Heart right ventricle (tissue), 16 donors: Measurements from ENCODE around the gene RAI1. TPM values are rescaled to one million over a fixed set of nuclear protein-coding genes. Genes with fewer than 3 reads are reported as not detected.

Experiments
- ATAC-seq, 8 donors: fragments of 200-7000 bp; cut with Tn5 transposase; one replicate each; pipeline ENCODE4 v1.9.1; 2020; ENCODE audit warnings: mild to moderate bottlenecking in 8 of 8, moderate library complexity in 8 of 8, moderate number of reproducible peaks in 1 of 8
- DNase-seq, 2 donors: peaks; one replicate each; pipeline ENCODE4 v3.0.0-alpha.2; 2020
- H3K27ac ChIP-seq, 10 donors: fragments of 200-600 bp; sonication (generic) in 2 of 10; one replicate each; pipeline versions ENCODE4 v1.5.0 to v1.8.0; 2020 to 2022; ENCODE audit warnings: mild to moderate bottlenecking in 3 of 10
- H3K27me3 ChIP-seq, 7 donors: fragments of 200-600 bp; one replicate each; pipeline ENCODE4 v1.8.0; 2021 to 2022; ENCODE audit warnings: mild to moderate bottlenecking in 2 of 7
- H3K36me3 ChIP-seq, 9 donors: fragments of 200-600 bp; sonication (generic) in 1 of 9; one replicate each; pipeline versions ENCODE4 v1.5.0 to v1.8.0; 2020 to 2022; ENCODE audit warnings: mild to moderate bottlenecking in 2 of 9
- H3K4me1 ChIP-seq, 9 donors: fragments of 200-600 bp; sonication (generic) in 1 of 9; one replicate each; pipeline versions ENCODE4 v1.5.0 to v1.8.0; 2020 to 2022; ENCODE audit warnings: mild to moderate bottlenecking in 4 of 9
- H3K4me3 ChIP-seq, 10 donors: fragments of 200-600 bp; sonication (generic) in 2 of 10; one replicate each; pipeline versions ENCODE4 v1.5.0 to v1.8.0; 2020 to 2022; ENCODE audit warnings: mild to moderate bottlenecking in 7 of 10, moderate library complexity in 2 of 10
- H3K9me3 ChIP-seq, 11 donors: fragments of 200-600 bp in 10 of 11; sonication (generic) in 2 of 11; one replicate each; pipeline versions ENCODE4 v1.5.0 to v1.8.0; 2013 to 2022; ENCODE audit warnings: mild to moderate bottlenecking in 2 of 11, control low read depth in 1 of 11, moderate library complexity in 1 of 11
- CTCF ChIP-seq, 9 donors: fragments of 200-600 bp; sonication (generic) in 2 of 9; IDR thresholded peaks; one replicate each; pipeline versions ENCODE4 v1.5.0 to v1.8.0; 2021 to 2022; ENCODE audit warnings: antibody characterized with exemption in 9 of 9, mild to moderate bottlenecking in 5 of 9, moderate library complexity in 1 of 9
- WGBS, 2 donors: extraction: QIAGEN DNeasy Blood & Tissue Kit; methylation state at CpG; one replicate each; pipeline ENCODE4 v1.1.7; 2013; ENCODE audit warnings: inconsistent platforms in 1 of 2; 5-methylcytosine and 5-hydroxymethylcytosine counted together
- intact Hi-C, 10 donors: fragments of 100-400 bp; cut with DNase I; formaldehyde crosslinking; loops; one replicate each; pipeline versions ENCODE4 v1.11.1 to v1.14.2; 2022
- polyA plus RNA-seq, 2 donors: library from polyadenylated mRNA; stranded (reverse); fragments of 200-250 nt; gene quantifications; one replicate each; pipeline ENCODE4 v1.2.3, GENCODE V29; 2013
- total RNA-seq, 10 donors: library from RNA; stranded (reverse); fragmentation: NEBNext Ultra II Directional in 3 of 10; extraction: Animal tissue kit (Norgen Biotek cat#: 25700) in 3 of 10; gene quantifications; one replicate each; pipeline versions ENCODE4 v1.2.1 to v1.2.4, GENCODE V29; 2021 to 2023
- donor health status: Arrhythmogenic right ventricular cardiomyopathy.
- donor health status: ischemic (EF 13 %, LVEDD 7.1; RV severe dilation, severe dysfunction).
- donor health status: healthy with polysubstance abuse.
- donor health status: DM: no; HTN: yes; CAD: no.
- donor health status: DM: no; HTN: no; CAD: no.
- donor health status: ischemic (EF 25% LVEDD 6.9; RV normal size, moderate dysfunction).
- donor health status: ischemic (EF 25% LVEDD 5.7; RV mildly dilated, moderate dysfunction).
- donor health status: healthy.
- donor health status: DM: yes; HTN: yes; CAD: no.
- donor health status: Ischemic cardiomyopathy.
- donor health status: ischemic (EF 35%, LVEDD 5.7; RV mildly dilated, moderate dysfunction).
- donor health status: nonischemic (EF 11% LVEDD 7.7; RV severe dilation, severe dysfunction).
- donor health status: DM: yes; HTN: yes; CAD: no.
- donor health status: PGD.
- donor health status: ischemic (EF 29% LVEDD 5.4; RV normal size, mild dysfunction).
- donor health status: nonischemic (EF 23%, LVEDD 6.1; RV moderate dilation, normal function).

The RAI1 gene
- total and polyA plus RNA-seq, 12 donors, result 13.8 to 32.0 (median 19.8) TPM

GRCh38 chr17:17745476-17746455 lies 64.5 kb downstream of the RAI1 start:
- Histone ChIP-seq H3K27me3 (no peaks in the 10 kb centered on the region), H3K27ac (peak overlapping the region in 2 of 10 donors; percentile 31 to 44), H3K36me3 (no peaks in the 10 kb centered on the region), H3K4me3 (no peak overlapping the region), H3K9me3 (no peaks in the 10 kb centered on the region), H3K4me1 (peaks cover 17 to 82% (median 58%) of the 10 kb centered on the region in 9 donors)
- WGBS, 2 donors, result 74% methylated on average over 33 of the region's 33 CpGs
- ATAC-seq (peak in 2 of 8 donors; percentile 19 to 20), DNase-seq (no peak)
- TF ChIP-seq CTCF (IDR thresholded peaks at IDR 0.05), result no peak
- intact Hi-C loops, result no loop called here

- Histone ChIP-seq H3K4me3 (no peak overlapping the region), H3K27me3 (no peaks in the 10 kb centered on the region), H3K36me3 (no peaks in the 10 kb centered on the region), H3K4me1 (peaks cover 15 to 80% (median 53%) of the 10 kb centered on the region in 9 donors), H3K9me3 (no peaks in the 10 kb centered on the region), H3K27ac (no peak overlapping the region)
- DNase-seq (no peak), ATAC-seq (no peak)
- TF ChIP-seq CTCF (IDR thresholded peaks at IDR 0.05), result no peak
- WGBS, 2 donors, result 95 to 98% methylated on average over 3 of the region's 3 CpGs
- intact Hi-C loops, result no loop called here
Measured at GRCh38 chr17:17748179-17748578, 66.9 kb downstream of the RAI1 start.

- H3K9me3 ChIP-seq, result no peaks in the 10 kb centered on the region
- no peak for TF ChIP-seq CTCF (IDR thresholded peaks at IDR 0.05)
- peak overlapping the region in 1 of 10 donors; percentile 4 for H3K27ac ChIP-seq
- H3K4me3 ChIP-seq, result no peak overlapping the region
- no peak for DNase-seq
- intact Hi-C loops, result no loop called here
- H3K27me3 ChIP-seq, result no peaks in the 10 kb centered on the region
- no peak for ATAC-seq
- peaks cover 15 to 85% (median 55%) of the 10 kb centered on the region in 9 donors for H3K4me1 ChIP-seq
- no peaks in the 10 kb centered on the region for H3K36me3 ChIP-seq
- WGBS, 2 donors, result 94 to 96% methylated on average over 8 of the region's 8 CpGs
Measured at GRCh38 chr17:17748604-17749003, 67.3 kb downstream of the RAI1 start.

GRCh38 chr17:17749025-17749772 lies 67.9 kb downstream of the RAI1 start:
- H3K27me3 ChIP-seq, result no peaks in the 10 kb centered on the region
- no peaks in the 10 kb centered on the region for H3K36me3 ChIP-seq
- intact Hi-C loops, result no loop called here
- H3K27ac ChIP-seq, result peak overlapping the region in 5 of 10 donors; percentile 4 to 53 (median 23)
- no peak for TF ChIP-seq CTCF (IDR thresholded peaks at IDR 0.05)
- 66 to 76% methylated on average over 17 of the region's 17 CpGs for WGBS, 2 donors
- peak; percentile 32 to 51 for DNase-seq
- H3K4me1 ChIP-seq, result peaks cover 15 to 91% (median 56%) of the 10 kb centered on the region in 9 donors
- H3K4me3 ChIP-seq, result no peak overlapping the region
- no peaks in the 10 kb centered on the region for H3K9me3 ChIP-seq
- no peak for ATAC-seq
